Measurements from ENCODE around the gene PKP4. TPM values are rescaled to one million over a fixed set of nuclear protein-coding genes. Genes with fewer than 3 reads are reported as not detected.

The PKP4 gene
- total and polyA plus RNA-seq, 9 of the 15 experiments (the other 6 are each of a cell fraction or from before 2014, with no cell fraction given) = 24.6 to 99.1 (median 74.0) TPM

GRCh38 chr2:158464426-158465281, 7.9 kb downstream of the PKP4 start:
- no peak overlapping the region for H2AFZ ChIP-seq (ENCODE audit: low read depth, low read length)
- no peak overlapping the region for H3K4me3 ChIP-seq
- H3K9me1 ChIP-seq (ENCODE audit: control insufficient read depth, insufficient read depth, low read length) = no peaks in the 10 kb centered on the region
- peaks cover 95% of the 10 kb centered on the region for H3K79me2 ChIP-seq (ENCODE audit: control insufficient read depth, insufficient read depth, low read length)
- no peaks in the 10 kb centered on the region for H3K9me3 ChIP-seq (replicated peaks; ENCODE audit: control insufficient read depth, insufficient read depth, low read depth, low read length)
- 43% methylated on average over 4 of the region's 4 CpGs for WGBS (ENCODE audit: insufficient coverage, low coverage, missing lambda C conversion rate)
- H3K9ac ChIP-seq (ENCODE audit: insufficient read depth in 1 of 2, low read depth in 2 of 2, low read length in 2 of 2) = no peak overlapping the region
- CTCF ChIA-PET (ENCODE audit: low intra/inter-chr PET ratio) = no interaction called here
- in situ Hi-C loops (cut with MboI) (no loop called here), intact Hi-C loops (cut with micrococcal nuclease) (loop anchor here (5.0 kb wide), 1 partner anchor 282 kb away; no protein-coding TSS in a partner anchor)
- peaks cover 29% of the 10 kb centered on the region for H3K36me3 ChIP-seq (ENCODE audit: control insufficient read depth, insufficient read depth, low read length)
- BruUV-seq (replicated peaks) = no TSS peak
- FAIRE-seq (peak; percentile 32), DNase-seq (ENCODE audit: extremely low read depth in 1 of 4, low spot score in 3 of 4) (peak; percentile 50 to 62 (median 54)), ATAC-seq (peak; percentile 89)
- H3K27me3 ChIP-seq (ENCODE audit: control insufficient read depth in 2 of 2, insufficient read depth in 2 of 2, low read length in 2 of 2) = no peaks in the 10 kb centered on the region
- POLR2A ChIA-PET = interaction anchor here (0.5 to 1.6 kb wide), 4 partner anchors 12 to 184 kb away, joined by 3 to 6 read pairs (median 3); no protein-coding TSS in a partner anchor
- peaks cover 3 to 21% of the 10 kb centered on the region in 2 experiments; a peak in 4 of 5 replicates for H3K4me1 ChIP-seq (replicated peaks in 1 of 2; ENCODE audit: control insufficient read depth in 2 of 2, insufficient read depth in 2 of 2, low read length in 2 of 2)
- peaks cover 17% of the 10 kb centered on the region for H4K20me1 ChIP-seq (replicated peaks; ENCODE audit: control insufficient read depth, insufficient read depth, low read length)
- H3K4me2 ChIP-seq (ENCODE audit: insufficient read depth, low read length) = peak overlapping the region; percentile 22; the same call in 1 of the 2 replicates
- no peak overlapping the region for H3K27ac ChIP-seq (ENCODE audit: extremely low read depth, low read depth, low read length)
- TF ChIP-seq EHMT2 (IDR thresholded peaks at IDR 0.05) (no peak), ZKSCAN8 (CRISPR knock-in tag; IDR thresholded peaks at IDR 0.05) (peak; percentile 92), NFIC (IDR thresholded peaks at IDR 0.05) (no peak), ETV5 (CRISPR knock-in tag; IDR thresholded peaks at IDR 0.05; ENCODE audit: low read depth) (no peak), TARDBP (IDR thresholded peaks at IDR 0.05) (no peak), SP2 (IDR thresholded peaks at IDR 0.05; ENCODE audit: extremely low read depth, low read depth, low read length, poor library complexity, severe bottlenecking) (no peak), FOXA3 (CRISPR knock-in tag; conservative IDR thresholded peaks at IDR 0.05 in 1 of 2, IDR thresholded peaks at IDR 0.05 in 1 of 2) (no peak), FOXK1 (CRISPR knock-in tag; IDR thresholded peaks at IDR 0.05; ENCODE audit: borderline replicate concordance) (no peak), BDP1 (IDR thresholded peaks at IDR 0.05; ENCODE audit: insufficient read depth, insufficient read length) (no peak), ZNF785 (CRISPR knock-in tag; IDR thresholded peaks at IDR 0.05) (no peak), JUNB (CRISPR knock-in tag; conservative IDR thresholded peaks at IDR 0.05) (no peak), SMAD3 (CRISPR knock-in tag; conservative IDR thresholded peaks at IDR 0.05) (no peak), ZNF316 (IDR thresholded peaks at IDR 0.05) (peak; percentile 14; the same call in 1 of the 2 replicates), ZNF277 (CRISPR knock-in tag; IDR thresholded peaks at IDR 0.05; ENCODE audit: borderline replicate concordance) (no peak), ZNF507 (tag; conservative IDR thresholded peaks at IDR 0.05) (no peak), TBL1XR1 (IDR thresholded peaks at IDR 0.05; ENCODE audit: low read length in 2 of 2) (no peak), MAX (CRISPR knock-in tag; IDR thresholded peaks at IDR 0.05) (no peak), ZFPM2 (CRISPR knock-in tag; IDR thresholded peaks at IDR 0.05) (no peak), ZBTB5 (IDR thresholded peaks at IDR 0.05) (no peak)
